NCI-H2081 (cell line): Measurements from ENCODE around the gene FOXR1.
"Not testable (repeated sequence)": the region's sequence is repeated elsewhere in the genome, so short reads cannot be mapped to it uniquely, and the experiment has no call there.

Source experiments
- DNase-seq, 2 experiments: peaks; one replicate each; lab custom pipeline; 2025; lab: John Stamatoyannopoulos, UW

Gene FOXR1

GRCh38 chr11:118947091-118947490 is 24.5 kb upstream of the FOXR1 start:
- DNase-seq = no peak

DNA sequence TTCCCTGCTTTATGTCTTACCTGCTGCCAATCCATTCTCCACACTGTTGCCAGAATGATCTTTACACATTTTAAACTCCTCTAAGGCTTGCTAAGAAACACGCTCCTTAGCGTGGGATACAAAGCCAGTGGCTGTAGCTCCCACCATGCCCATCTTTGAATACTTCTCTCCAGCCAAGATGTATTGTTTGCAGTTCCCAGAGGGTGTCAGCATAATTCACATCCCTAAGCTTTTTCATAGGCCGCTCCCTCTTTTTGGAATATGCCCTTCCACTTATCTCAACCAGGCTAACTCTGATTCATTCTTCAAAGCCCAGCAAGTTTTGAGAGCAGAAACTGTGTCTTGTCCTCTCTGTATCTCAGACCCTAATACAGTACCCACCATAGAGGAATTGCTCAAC is 23.6 kb upstream of the FOXR1 start:
- no peak for DNase-seq

- DNase-seq = peak; percentile 25 to 61
These were observed 18.3 kb upstream of the FOXR1 start for GRCh38 chr11:118953265-118953664.

DNA sequence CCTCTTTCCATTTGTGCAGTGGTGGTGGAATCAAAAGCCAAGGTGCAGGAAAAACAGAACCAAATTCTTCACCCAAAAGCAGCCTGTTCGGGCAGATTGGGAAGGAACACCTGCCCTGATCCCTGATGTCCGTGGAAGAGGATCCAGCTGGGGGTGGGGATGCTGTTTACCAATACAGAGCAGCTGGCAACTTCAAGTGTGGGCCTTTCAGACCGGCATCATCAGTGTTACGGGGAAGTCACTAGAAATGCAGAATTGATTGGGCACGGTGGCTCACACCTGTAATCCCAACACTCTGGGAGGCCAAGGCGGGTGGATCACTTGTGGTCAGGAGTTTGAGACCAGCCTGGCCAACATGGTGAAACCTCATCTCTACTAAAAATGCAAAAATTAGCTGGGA is 17.6 kb upstream of the FOXR1 start:
- not testable (repeated sequence) for DNase-seq

- peak; percentile 79 to 84 for DNase-seq
These were observed 15.3 kb upstream of the FOXR1 start, which contains the start of gene UPK2 for GRCh38 chr11:118956094-118956846. Gene UPK2 (plus strand): TSS chr11:118956298. CDS start chr11:118956351, 53 bp downstream.

DNA sequence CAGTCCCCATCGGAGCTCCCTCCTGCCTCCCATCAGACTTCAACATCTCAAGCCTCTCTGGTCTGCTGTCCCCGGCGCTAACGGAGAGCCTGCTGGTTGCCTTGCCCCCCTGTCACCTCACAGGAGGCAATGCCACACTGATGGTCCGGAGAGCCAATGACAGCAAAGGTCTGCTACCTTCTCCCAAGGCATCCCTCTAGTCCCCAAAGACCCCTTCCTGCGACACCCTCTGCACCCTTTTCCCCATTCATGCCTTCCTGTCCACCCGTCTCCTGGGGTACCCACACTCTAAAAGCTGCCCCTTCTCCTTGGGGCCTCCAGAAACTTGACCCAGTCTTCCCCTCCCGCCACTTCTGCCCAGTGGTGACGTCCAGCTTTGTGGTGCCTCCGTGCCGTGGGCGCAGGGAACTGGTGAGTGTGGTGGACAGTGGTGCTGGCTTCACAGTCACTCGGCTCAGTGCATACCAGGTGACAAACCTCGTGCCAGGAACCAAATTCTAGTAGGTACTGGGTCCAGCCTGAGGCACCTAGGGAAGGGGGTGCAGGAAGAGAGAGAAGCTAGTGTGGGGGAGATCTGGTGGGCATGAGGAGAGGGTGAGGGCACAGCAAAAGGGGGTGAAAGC is 14.6 kb upstream of the FOXR1 start:
- no peak for DNase-seq

- no peak for DNase-seq
These were observed 14.0 kb upstream of the FOXR1 start for GRCh38 chr11:118957549-118957948.

DNA sequence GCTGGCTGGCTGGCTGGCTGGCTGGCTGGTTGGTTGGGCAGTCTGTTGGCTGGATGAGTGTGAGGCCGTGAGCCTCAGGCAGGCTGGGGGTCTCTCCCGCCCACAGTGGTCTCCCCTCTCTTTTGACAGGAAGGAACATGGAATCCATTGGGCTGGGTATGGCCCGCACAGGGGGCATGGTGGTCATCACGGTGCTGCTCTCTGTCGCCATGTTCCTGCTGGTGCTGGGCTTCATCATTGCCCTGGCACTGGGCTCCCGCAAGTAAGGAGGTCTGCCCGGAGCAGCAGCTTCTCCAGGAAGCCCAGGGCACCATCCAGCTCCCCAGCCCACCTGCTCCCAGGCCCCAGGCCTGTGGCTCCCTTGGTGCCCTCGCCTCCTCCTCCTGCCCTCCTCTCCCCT is 13.6 kb upstream of the FOXR1 start:
- DNase-seq = no peak

- no peak for DNase-seq
These were observed 13.0 kb upstream of the FOXR1 start for GRCh38 chr11:118958577-118958976.

- DNase-seq = no peak
These were observed 10.4 kb upstream of the FOXR1 start for GRCh38 chr11:118961189-118961588.

- DNase-seq = no peak
These were observed 10.0 kb upstream of the FOXR1 start for GRCh38 chr11:118961591-118961990.

DNA sequence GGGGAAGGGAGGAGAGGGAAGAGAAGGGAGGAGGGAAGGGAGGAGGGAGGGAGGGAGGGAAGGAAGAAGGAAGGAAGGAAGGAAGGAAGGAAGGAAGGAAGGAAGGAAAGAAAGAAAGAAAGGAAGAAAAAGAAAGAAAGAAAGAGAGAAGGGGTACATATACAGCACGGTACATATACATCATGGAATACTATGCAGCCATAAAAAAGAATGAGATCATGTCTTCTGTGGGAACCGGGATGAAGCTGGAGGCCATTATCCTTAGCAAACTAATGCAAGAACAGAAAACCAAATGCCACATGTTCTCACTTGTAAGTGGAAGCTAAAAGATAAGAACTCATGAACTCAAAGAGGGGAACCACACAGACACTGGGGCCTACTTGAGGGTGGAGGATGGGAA is 2.1 kb upstream of the FOXR1 start:
- DNase-seq = not testable (repeated sequence)

GRCh38 chr11:118973985-118974384 is 2.4 kb downstream of the FOXR1 start:
- DNase-seq = no peak

DNA sequence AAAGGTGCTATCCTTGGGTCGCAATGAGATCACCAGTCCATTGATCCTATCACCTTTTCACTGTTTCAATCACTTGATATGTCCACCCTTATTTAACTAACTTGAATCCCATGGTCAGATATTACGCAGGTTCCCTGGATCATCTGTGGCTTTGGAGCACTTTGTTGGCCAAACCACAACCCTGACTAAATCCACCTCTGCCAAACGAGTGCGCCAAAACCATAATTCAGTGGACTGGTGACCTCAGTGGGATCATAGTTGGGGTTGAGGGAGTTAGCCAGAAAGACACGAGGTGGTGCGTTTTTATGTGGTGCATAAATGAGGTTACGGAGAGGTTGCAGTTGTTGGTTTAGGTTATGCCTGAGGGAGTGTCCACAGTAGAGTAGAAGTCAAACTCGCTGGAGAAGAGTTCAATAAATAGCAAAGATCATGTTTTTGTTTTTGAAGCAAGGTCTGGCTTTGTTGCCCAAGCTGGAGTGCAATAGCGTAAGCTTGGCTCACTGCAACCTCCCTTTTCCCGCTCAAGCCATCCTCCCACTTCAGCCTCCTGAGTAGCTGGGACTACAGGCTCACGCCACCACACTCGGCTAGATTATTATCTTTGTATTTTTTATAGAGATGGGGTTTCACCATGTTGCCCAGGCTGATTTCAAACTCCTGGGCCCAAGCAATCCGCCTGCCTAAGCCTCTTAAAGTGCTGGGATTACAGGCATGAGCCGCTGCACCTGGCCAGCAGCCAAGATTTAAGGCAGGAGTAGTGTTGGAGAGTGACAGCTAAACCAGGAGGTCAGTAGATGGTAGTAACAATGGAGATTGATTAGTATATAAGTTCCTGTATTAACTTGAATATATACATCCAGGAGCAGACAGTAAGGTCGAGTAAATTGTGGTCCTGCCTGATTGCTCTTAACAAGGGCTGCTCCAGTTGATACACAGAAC is 4.5 kb downstream of the FOXR1 start:
- DNase-seq = no peak

DNA sequence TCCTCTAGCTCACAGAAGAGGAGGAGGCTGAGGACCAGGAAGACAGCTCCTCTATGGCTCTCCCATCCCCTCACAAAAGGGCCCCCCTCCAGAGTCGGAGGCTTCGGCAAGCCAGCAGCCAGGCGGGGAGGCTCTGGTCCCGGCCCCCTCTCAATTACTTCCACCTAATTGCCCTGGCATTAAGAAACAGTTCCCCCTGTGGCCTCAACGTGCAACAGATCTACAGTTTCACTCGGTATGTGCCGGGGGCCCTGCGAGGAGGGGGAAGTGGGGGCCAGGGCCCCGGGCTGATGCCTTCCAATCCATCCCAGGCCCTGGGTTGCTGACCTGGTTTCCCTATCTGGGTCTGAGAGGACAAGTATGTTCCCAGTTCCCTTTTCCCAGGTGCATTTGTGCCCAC is 7.9 kb downstream of the FOXR1 start:
- DNase-seq = no peak

DNA sequence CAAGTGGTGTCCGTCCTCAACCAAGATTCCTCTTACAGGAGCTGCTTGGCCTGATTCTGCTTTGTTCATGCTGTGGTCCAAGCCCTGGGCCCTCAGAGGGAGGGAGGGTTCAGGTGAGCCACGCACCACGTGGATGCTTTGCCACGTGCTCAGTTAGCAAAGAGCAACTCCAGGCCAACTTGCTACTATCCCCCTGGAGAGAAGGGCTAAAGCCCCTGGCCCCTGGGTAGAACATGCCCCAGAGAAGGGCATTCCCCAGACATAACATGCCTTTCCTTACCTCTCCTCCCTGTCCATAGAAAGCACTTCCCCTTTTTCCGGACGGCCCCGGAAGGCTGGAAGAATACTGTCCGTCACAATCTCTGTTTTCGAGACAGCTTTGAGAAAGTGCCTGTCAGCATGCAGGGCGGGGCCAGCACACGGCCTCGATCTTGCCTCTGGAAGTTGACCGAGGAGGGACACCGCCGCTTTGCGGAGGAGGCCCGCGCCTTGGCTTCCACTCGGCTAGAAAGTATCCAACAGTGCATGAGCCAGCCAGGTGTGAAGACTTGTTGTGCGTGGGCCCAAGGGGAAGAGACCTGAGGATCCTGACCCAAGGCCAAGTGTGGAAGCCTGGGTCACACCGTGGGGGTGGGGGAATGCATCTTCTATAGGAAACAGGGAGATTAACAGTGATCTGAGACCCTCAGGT is 8.8 kb downstream of the FOXR1 start:
- no peak for DNase-seq

DNA sequence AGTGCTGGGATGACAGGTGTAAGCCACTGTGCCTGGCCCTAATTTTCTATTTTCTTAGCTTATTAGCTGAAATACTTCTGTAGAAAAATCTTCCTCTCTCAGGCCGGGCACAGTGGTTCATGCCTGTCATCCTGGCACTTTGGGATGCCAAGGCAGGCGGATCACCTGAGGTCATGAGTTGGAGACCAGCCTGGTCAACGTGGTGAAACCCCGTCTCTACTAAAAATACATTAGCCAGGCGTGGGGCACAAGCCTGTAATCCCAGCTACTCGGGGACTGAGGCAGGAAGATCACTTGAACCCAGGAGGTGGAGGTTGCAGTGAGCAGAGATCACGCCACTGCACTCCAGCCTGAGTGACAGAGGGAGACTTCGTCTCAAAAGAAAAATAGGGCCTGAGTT is 12.8 kb downstream of the FOXR1 start:
- DNase-seq = not testable (repeated sequence)

DNA sequence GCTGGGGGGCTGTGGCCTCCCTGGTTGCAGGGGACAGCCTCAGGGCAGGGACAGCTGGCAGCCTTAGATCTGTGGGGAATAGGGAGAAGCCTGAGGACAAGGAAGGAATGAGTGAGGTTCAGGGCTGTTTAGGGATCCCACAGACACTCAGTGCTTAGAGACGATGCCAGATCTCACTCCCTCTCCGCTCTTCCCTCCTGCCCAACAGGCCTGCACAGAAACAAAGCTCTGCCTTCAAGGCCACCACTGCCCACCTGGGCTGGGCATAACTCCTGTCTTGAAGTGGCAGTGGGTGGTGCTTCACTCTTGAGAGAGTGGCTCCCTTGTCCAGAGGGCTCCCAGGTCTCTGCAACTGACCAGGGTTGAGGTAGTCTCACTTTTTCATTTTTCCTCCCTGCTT is 13.3 kb downstream of the FOXR1 start:
- no peak for DNase-seq

DNA sequence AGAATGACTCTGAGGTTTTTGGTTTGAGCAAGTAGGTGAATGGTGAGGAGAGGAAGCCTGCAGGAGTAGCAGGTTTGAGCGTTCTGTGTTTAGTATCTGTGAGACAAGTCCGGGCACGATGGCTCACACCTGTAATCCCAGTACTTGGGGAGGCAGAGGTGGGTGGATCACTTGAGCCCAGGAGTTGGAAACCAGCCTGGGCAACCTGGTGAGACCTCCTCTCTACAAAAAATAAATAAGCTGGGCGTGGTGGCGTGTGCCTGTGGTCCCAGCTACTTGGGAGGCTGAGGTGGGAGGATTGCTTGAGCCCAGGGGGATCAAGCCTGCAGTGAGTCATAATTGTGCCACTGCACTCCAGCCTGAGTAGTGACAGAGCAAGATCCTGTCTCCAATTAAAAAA is 16.7 kb downstream of the FOXR1 start:
- peak in 1 of 2 experiments; percentile 20 for DNase-seq

GRCh38 chr11:118991486-118992038 is 20.0 kb downstream of the FOXR1 start:
- not testable (repeated sequence) for DNase-seq

- DNase-seq = peak in 1 of 2 experiments; percentile 34
These were observed 25.5 kb downstream of the FOXR1 start for GRCh38 chr11:118996926-118997626.
